Uterus (tissue), 2 donors: ENCODE results near the gene ZNF423.

Source experiments
- CTCF ChIP-seq, 4 experiments: fragments of 200-600 bp in 2 of 4; fragments of 450-650 bp in 2 of 4; sonication (generic) in 2 of 4; IDR thresholded peaks; one replicate each; pipeline ENCODE4 v1.5.1; 2016 to 2019; ENCODE audit warnings: antibody characterized with exemption in 4 of 4, mild to moderate bottlenecking in 2 of 4, moderate library complexity in 1 of 4
- POLR2A ChIP-seq, 2 donors: fragments of 450-650 bp; IDR thresholded peaks; one replicate each; pipeline ENCODE4 v1.6.1; 2016; ENCODE audit warnings: antibody characterized with exemption in 2 of 2, mild to moderate bottlenecking in 1 of 2, moderate library complexity in 1 of 2

GRCh38 chr16:49698453-49698815 is 157.5 kb downstream of the ZNF423 start:
- no peak for TF ChIP-seq POLR2A (IDR thresholded peaks at IDR 0.05)
- TF ChIP-seq CTCF (IDR thresholded peaks at IDR 0.05): no peak
